ENCODE data around the gene NBEAL2.

- TF ChIP-seq, protein P1, sequence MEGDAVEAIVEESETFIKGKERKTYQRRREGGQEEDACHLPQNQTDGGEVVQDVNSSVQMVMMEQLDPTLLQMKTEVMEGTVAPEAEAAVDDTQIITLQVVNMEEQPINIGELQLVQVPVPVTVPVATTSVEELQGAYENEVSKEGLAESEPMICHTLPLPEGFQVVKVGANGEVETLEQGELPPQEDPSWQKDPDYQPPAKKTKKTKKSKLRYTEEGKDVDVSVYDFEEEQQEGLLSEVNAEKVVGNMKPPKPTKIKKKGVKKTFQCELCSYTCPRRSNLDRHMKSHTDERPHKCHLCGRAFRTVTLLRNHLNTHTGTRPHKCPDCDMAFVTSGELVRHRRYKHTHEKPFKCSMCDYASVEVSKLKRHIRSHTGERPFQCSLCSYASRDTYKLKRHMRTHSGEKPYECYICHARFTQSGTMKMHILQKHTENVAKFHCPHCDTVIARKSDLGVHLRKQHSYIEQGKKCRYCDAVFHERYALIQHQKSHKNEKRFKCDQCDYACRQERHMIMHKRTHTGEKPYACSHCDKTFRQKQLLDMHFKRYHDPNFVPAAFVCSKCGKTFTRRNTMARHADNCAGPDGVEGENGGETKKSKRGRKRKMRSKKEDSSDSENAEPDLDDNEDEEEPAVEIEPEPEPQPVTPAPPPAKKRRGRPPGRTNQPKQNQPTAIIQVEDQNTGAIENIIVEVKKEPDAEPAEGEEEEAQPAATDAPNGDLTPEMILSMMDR (IDR thresholded peaks at IDR 0.05; ENCODE audit: control extremely low read depth in 1 of 3, insufficient read depth in 1 of 3, low read depth in 1 of 3, low read length in 3 of 3): no peak
- TF ChIP-seq JUN (IDR thresholded peaks at IDR 0.05; ENCODE audit: low read depth, low read length) (no peak), POLR2AphosphoS5 (IDR thresholded peaks at IDR 0.05; ENCODE audit: low read depth, low read length) (no peak), POLR2A (IDR thresholded peaks at IDR 0.05; ENCODE audit: control extremely low read depth in 1 of 2, low read depth in 2 of 2, low read length in 2 of 2) (no peak), CEBPB (IDR thresholded peaks at IDR 0.05; ENCODE audit: low read depth, low read length) (no peak), EZH2 (IDR thresholded peaks at IDR 0.05; ENCODE audit: low read depth, low read length, severe bottlenecking) (no peak), NRF1 (IDR thresholded peaks at IDR 0.05; ENCODE audit: low read depth, low read length) (no peak), EP300 (IDR thresholded peaks at IDR 0.05; ENCODE audit: borderline replicate concordance in 1 of 2, low read depth in 2 of 2, low read length in 2 of 2) (no peak), CBX8 (IDR thresholded peaks at IDR 0.05; ENCODE audit: borderline replicate concordance, low read depth, low read length) (no peak)
Measured at GRCh38 chr3:46946856-46947545, 32.5 kb upstream of the NBEAL2 start.
